HG03095 (cell line): Measurements from ENCODE around the gene EML3.
"Not testable (repeated sequence)": the region's sequence is repeated elsewhere in the genome, so short reads cannot be mapped to it uniquely, and the experiment has no call there.

Experiments used
- ATAC-seq: cut with Tn5 transposase; IDR thresholded peaks from one replicate; pipeline ENCODE4 v1.9.1; 2021; ENCODE audit warnings: moderate library complexity; ENCODE audit not compliant: unreplicated experiment

Gene EML3, protein sequence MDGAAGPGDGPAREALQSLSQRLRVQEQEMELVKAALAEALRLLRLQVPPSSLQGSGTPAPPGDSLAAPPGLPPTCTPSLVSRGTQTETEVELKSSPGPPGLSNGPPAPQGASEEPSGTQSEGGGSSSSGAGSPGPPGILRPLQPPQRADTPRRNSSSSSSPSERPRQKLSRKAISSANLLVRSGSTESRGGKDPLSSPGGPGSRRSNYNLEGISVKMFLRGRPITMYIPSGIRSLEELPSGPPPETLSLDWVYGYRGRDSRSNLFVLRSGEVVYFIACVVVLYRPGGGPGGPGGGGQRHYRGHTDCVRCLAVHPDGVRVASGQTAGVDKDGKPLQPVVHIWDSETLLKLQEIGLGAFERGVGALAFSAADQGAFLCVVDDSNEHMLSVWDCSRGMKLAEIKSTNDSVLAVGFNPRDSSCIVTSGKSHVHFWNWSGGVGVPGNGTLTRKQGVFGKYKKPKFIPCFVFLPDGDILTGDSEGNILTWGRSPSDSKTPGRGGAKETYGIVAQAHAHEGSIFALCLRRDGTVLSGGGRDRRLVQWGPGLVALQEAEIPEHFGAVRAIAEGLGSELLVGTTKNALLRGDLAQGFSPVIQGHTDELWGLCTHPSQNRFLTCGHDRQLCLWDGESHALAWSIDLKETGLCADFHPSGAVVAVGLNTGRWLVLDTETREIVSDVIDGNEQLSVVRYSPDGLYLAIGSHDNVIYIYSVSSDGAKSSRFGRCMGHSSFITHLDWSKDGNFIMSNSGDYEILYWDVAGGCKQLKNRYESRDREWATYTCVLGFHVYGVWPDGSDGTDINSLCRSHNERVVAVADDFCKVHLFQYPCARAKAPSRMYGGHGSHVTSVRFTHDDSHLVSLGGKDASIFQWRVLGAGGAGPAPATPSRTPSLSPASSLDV

DNA sequence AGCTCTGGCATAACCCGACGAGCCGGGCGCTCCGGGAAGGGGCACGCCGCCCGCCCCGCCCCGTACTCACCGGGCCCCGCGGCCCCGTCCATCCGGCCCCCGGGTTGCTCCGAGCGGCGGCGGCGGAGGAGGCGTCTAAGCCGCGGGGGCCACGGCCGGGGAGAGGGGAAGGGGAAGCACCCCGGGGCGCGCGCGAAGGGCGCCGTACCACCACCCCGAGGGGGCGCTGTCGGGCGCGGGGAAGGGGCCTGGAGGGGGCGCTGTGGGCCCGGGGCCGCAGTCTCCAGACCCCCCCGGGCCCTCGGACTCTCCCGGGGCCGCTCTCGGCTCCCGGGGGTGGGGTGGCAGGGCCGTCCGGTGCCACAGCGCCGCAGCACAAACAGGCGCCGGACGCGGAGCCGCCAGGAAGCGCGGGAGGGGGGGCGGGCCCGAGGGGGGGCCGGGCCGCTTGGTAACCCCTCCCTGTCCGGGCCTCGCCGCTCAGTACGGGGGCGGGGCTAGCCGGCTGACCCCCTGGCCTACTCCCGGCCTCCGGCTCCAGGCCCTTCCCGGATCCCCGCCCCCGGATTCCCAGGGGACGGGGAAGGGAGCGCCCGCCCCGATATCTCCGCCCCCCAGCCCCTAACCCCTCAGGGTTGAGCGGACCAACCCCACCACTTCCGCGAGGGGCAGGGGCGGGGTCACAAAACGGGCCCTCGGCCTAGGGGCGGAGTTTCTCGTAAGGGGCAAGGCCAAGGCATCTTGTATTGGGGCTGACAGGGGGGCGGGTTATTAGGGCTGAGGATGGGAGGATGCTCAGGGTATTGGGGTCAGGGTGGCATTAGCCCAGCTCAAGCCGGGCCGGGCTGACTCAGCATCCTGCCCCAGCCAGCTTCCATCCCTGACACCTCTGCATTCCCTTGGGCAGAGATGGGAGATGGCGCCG lies at the start of gene EML3, which contains the start of gene ROM1:
Gene EML3 (minus strand): TSS at position 410 of the 925 bp plus-strand sequence. CDS start 318 bp downstream, at position 92.
Gene ROM1 (plus strand): TSS at position 892 of the 925 bp plus-strand sequence. CDS start 25 bp downstream, at position 917.
- peak; percentile 64 for ATAC-seq

DNA sequence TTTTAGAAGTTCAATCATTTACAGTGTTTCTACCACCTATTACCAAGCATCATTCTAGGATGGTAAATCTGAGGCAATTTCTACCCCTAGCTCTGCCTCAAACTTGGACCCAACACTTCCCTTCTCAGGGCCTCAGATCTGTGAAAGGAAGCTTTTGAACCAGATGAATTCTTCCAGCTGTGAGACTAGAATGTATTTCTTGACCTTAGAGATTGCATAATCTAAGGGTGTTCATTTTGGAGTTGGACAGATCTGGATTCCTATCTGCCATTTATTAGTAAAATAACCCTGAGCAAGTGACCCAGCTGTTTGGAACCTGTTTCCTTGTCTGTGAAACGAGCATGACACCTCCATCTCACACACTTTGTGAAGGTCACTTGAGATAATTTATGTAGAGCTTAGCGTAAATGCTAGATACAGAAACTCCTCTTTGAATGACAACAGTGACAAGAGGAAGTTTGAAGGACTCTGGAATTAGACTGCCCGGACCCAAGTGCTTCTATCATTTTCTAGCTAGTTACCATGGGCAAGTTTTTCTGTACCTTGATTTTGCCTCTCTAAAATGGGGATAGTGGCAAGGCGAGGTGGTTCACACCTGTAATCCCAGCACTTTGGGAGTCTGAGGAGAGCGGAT lies 44.3 kb upstream of the EML3 start:
- ATAC-seq: no peak

DNA sequence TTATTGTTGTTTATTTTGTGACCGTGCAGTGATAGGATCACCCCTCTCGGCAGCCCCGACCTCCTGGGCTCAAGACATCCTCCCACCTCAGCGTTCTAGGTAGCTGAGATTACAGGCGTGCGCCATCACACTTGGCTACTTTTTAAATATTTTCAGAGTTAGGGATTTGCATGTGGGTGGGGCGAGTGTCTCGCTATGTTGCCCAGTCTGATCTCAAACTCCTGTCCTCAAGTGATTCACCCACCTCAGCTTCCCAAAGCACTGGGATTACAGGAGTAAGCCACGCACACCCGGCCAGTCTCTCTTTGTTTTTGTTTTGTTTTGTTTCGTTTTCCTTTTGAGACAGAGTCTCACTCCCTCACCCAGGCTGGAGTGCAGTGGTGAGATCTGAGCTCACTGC lies 41.7 kb upstream of the EML3 start:
- no peak for ATAC-seq

DNA sequence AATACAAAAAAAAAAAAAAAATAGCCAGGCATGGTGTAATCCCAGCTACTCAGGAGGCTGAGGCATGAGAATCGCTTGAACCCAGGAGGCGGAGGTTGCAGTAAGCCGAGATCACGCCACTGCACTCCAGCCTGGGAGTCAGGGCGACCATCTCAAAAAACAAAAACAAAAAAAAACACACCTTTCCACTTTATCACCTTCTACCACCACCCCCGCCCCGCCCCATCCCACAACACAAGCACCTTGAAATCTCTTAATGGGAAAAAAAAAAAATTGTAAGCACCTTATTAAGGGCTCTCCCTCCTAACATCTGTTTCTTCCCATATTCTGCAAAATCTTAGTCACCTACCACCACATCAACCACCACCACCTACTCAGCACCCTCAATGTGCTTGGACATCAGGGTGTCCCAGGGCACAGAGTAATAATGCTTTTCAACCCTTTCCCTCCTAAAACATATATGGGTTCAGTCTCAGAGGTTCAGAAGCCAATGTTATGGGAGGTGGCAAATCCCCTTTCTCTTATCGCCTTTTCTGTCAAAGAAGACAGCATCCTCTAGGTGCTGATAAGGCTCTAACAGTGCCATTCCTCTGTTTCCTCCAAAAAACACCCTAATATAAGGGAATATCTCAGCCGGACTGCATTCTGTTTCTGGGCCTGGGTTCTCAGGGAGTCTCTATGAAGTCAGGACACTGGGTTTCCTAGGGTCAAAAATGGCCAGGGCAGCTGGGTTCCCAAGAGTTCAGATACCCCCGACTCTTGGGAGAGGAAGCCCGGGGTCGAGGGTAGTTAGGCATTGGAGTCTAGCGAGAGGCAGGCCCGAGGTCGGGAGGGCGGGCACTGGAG lies 39.8 kb upstream of the EML3 start:
- no peak for ATAC-seq

DNA sequence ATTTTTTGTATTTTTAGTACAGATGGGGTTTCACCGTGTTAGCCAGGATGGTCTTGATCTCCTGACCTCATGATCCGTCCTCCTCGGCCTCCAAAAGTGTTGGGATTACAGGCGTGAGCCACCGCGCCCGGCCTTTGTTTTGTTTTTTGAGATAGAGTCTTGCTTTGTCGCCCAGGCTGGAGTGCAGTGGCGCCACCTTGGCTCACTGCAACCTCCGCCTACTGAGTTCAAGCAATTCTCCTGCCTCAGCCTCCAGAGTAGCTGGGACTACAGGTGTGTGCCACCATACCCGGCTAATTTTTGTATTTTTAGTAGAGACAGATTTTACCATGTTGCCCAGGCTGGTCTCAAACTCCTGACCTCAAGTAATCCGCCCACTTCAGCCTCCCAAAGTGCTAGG lies 37.7 kb upstream of the EML3 start:
- not testable (repeated sequence) for ATAC-seq

DNA sequence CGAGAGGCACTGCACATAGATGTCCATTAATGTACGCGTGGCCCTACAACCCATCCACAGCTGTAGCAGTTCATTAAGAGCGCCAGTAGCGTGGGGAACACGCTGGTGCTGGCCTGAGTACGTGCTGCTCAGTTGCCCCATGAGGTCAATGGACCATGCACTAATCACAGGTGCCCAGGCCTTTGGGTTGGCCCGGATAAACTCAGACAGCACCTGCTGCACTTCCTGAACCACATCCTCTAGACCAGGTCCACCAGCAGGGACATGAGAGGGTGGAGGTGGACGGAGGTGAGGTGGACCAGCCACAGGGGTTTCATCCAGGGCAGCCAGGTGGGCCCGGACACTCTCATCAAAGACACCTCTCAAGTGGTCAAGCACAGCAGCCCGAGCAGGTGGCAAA lies 36.9 kb upstream of the EML3 start:
- ATAC-seq: no peak

DNA sequence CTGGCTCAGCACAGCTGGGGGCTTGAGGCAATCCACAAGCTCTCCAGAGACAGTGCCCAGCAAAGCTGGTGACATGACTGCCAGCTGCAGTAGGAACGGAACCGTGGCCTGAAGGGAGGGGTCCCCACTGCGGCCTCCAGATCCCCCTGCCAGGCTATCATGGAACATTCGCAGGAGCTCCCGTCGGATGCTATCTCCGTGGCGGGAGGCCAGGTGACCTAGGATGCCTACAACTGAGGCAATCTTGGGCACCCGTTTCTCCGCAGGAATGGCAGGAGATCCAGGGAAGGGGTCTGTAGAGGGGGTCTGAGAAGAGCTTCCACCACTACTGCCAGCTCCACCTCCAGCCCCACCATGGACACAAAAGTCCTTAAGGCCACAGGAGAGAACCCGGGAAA lies 36.4 kb upstream of the EML3 start:
- no peak for ATAC-seq

DNA sequence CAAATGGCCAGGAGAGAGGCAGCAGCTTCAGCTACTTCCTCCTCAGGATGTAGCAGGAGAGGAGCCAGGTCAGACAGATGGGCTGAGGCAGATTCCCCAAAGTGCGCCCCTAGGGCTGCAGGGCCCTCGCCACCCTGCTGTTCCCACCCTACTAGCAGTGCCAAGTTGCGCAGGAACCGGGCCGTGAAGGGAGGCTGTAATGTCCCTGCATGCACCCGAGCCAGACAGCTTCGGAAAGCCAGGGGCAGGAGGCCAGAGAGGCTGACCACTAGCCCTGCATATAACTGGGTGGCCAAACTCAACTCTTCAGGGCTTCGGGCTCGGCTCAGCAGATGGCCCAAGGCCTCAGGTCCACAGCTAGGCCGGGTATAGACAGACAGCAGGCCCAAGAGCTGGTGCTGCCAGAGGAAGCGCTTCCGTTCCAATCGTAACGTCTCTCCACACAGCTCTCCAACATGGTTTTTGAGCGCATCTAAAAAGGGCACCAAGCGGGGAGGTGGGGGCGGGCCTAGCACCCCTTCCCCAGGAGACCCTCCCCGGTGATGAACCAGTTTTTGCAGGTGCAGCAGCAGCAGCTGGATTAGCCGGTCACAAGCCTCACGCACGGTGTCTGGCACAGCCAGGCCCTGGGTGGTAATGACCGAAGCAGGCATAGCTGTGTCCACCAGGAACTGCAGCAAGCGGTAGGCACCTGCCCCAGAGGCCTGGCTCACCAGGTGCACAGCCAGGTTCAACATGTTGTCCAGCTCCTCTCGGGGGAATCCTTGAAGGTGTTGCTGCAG lies 35.8 kb upstream of the EML3 start:
- no peak for ATAC-seq

DNA sequence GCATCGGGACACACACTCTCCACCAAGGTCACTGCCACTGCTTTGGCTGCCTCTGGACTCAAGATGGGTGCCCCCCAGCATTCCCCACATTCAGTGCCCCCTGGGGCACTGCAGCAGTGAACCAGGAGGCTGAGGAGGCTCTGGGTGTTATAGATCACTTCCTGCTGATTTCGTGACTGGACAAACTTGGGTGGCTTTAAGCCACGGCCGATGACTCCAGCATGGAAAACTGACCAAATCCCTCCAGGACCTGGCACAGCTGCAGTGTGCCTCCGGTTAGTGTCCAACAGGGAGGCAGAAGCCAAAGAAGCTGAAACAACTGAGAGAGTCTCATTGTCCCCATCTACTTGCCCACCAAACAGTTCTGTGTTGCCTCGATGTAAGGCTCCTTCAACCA lies 35.0 kb upstream of the EML3 start:
- ATAC-seq: no peak

DNA sequence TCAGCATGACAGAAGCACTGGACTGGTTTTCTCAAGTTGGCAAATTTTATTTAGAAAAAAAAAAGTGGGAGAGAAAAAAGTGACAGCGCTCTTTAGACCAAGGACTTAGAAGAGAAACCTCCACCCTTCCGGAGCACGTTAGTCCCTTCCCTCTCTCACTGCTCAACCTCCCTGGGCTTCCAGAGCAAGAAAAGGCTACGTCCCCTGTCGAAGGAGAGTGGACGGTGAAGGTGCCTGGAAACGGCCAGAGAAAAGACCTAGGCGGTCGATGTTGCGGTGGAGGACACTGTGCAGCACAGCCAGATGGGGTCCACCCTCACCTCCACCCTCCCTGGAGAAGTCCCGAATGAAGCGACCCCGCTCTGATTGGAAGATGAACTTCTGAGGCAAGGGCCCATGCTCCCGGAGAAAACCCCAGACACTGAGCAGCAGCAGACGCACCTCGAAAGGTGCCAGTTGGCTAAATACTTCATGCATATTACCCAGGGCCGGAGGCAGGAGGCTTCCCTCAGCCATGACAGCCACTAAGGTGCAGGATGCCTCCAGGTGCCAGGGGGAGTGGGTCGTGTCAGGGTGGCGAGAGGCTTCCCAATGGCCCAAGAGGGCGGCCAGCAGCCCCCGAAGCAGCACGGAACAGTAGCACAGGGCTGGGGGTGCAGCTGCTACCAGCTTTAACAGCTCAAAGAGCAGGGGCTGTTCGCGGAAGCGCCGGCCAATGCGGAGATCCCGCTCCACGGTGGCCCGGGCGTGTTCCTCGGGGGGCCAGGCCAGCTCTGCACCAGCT lies 34.4 kb upstream of the EML3 start:
- no peak for ATAC-seq

DNA sequence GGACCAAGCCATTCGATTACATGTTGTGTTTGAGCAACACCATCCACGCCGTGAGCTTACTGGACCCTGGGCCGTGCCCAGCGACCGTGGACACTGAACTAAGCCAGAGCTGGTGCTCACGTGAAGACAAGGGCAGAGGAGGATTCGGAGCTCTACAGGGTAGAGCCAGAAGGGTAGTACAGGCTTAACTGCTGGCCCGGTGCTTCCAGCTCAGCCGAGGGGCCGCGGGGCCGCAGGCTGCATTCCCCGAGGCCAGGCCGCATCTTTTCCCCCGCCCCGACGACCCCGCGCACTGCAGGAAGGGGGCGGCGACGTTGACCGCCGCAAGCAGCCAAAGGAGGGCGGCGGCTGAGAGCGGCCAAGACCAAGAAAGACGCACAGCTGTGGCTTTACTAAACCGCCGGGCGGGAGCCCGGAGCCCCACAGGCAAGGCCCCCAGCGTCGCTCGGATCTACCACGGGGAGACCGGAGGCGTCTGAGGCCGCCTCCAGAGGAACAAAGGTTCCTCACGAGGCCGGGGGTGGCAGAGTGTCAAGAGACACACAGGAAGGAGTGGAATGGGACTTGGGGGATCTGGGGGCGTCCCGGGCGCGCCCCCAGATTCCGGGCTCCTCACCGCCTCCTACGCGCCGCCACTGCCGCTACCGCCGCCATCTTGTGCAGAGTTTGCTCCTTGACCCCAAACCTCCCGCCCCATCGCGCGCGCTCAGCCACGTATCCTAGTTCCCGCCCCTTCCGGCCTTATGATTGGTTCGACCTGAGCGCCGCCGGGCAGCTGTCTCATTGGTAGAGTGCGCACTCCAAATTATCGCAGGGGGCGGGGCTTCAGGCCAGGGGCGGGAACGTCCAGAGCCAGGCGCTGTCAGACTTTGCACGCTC lies 33.6 kb upstream of the EML3 start, which contains the start of gene GANAB:
Gene GANAB (minus strand): TSS at position 668 of the 879 bp plus-strand sequence. CDS start 14 bp downstream, at position 654.
- ATAC-seq: peak; percentile 85

DNA sequence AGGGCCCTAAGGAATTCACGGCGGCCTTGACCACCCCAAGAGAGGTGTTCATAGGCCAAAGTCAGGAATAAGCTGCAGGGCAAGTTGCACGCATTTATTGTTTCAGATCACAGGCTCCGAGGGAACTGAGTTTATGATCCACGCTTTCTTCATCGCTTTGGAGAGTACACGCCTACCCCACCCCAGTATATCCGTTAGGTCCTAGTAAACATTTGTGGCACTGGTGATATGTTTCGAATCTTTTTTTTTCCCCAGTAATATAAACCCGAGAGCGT lies 33.0 kb upstream of the EML3 start:
- no peak for ATAC-seq

DNA sequence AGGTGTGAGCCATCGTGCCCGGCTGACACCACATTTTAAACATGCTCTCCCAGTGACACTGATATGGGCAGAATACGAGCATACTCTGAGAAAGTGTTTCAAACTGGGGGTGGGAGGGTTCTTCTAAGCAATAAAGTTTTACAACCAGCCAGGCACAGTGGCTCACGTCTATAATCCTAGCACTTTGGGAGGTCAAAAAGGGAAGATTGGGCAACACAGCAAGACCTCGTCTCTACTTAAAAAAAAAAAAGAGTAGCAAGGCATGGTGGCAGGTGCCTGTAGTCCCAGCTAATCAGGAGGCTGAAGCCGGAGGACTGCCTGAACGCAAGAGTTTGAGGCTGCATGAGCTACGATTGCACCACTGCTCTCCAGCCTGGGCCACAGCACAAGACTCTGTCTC lies 31.6 kb upstream of the EML3 start:
- no peak for ATAC-seq

DNA sequence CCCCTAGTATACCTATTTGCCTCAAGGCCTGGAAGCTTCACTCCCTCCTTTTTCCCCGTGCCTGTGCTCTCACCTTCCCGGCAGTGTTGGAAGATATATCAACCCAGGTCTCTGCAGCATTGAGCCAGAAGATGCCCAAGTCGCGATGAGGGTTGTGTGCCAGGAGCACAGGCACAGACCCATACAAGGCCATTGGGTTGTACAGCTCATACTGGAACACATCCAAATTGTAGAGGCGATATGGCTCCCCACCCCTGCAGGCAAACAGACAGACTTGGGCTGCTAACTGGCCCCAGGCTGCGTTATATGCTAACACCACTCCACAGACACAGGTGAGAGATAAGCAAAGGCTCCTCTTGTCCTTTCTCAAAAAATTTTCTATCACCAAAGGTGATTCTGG lies 19.9 kb upstream of the EML3 start:
- ATAC-seq: no peak

DNA sequence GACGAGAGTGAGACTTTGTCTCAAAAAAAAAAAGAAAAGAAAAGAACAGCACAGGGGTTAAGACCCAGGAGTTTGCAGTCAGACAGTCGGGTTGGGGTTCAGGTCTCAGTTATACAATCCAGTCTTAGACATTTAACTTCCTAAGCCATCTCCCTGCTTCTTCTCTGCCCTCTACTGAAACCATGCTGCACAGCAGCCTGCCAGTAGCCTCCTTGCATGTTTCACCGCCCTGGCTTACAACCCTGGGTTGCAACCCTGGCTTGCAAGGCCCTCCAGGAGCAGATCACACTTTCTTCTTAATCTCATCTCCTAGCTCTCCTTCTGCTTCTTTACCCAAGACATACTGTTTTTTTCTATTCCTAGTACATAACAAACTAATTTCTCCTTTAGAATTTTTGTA lies 15.1 kb upstream of the EML3 start:
- no peak for ATAC-seq

DNA sequence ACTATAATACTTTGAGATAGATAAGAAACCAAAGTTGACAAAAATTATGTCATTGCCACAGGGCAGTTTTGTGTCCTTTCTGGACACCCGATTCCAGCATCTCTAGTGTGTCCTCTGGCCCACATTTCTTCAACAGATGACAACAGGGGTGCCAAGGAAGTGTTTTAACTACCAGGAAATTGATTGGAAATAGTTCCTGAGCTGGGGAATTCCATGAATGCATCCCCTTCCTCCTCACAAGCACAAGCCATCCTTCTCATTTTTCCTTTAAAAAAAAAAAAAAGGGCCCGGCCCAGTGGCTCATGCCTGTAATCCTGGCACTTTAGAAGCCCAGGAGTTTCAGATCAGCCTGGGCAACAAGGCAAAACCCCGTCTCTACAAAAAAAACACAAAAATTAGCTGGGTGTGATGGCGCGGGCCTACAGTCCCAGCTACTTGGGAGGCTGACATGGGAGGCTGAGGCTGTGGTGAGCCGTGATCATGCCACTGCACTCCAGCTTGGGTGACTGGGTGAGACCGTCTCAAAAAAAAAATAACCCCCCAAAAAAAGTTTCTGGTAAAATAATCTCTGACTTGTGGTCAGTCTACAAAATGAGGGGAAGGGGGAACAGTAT lies 10.0 kb upstream of the EML3 start:
- no peak for ATAC-seq
